Activated CD4-positive, alpha-beta T cell treated with anti-CD3 and anti-CD28 coated beads, Interleukin-2, amount 50 U/mL, for 1 hour (primary cell): ENCODE results near the gene RRAD.
"Not testable (repeated sequence)": the region's sequence is repeated elsewhere in the genome, so short reads cannot be mapped to it uniquely, and the experiment has no call there.

Source experiments
- DNase-seq: peaks from one replicate; pipeline ENCODE4 v3.0.0-alpha.2; 2020

The RRAD gene

GRCh38 chr16:66898207-66898606 is 27.1 kb downstream of the RRAD start:
- DNase-seq: no peak

- not testable (repeated sequence) for DNase-seq
Measured at GRCh38 chr16:66896682-66897081, 28.7 kb downstream of the RRAD start.

GRCh38 chr16:66895999-66896398 is 29.3 kb downstream of the RRAD start:
- DNase-seq: no peak

- no peak for DNase-seq
Measured at GRCh38 chr16:66895689-66895979, 29.7 kb downstream of the RRAD start.

GRCh38 chr16:66894948-66895688 is 30.2 kb downstream of the RRAD start:
- DNase-seq: peak; percentile 59

DNA sequence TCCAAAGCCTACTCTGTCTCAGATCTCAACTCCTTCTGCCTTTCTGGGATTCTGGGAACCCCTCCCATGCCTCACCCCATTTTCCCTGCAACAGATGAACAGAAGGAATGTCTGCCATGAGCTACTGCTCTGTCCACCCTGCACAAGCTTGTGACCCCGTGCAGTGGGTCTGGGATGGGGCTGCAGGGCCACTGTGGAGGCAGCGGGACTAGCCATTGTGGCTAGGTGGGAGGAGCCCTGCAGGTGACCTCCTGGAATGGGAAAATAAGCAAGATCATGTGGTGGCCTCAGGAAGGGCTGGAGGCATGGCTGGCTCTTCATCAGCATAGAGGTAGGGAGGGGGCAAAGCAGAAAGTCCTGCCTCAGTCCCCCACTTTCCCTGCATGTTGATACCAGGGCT is 31.3 kb downstream of the RRAD start:
- no peak for DNase-seq

DNA sequence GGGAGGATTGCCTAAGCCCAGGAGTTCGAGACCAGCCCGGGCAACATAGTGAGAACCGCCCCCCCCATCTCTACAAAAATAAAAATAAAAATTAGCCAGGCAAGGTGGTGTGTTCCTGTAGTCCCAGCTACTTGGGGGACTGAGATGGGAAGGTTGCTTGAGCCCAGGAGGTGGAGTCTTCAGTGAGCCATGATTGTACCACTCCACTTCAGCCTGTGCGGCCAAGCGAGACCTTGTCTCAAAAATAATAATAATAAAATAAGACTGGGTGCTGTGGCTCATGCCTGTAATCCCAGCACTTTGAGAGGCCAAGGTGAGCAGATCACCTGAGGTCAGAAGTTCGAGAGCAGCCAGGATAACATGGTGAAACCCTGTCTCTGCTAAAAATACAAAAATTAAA is 33.5 kb downstream of the RRAD start:
- no peak for DNase-seq

DNA sequence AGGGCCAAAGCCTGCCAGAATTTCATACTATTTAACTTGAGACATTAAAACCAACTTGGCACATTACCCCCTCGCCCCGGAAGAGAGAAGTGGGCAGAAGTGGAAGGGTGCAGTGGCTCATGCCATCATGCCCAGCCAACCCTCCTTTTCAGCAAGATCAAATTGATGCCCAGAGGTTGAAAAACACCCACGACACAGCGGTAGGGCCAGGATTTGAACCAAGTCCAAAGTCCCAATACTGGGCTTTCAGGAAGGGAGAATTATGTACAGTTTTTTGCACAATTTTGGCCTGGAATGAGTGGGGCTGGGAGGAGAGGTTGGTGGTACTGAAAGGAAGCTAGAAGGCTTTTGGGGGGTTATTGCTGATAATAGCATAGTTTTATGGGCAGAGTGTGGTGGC is 34.0 kb downstream of the RRAD start:
- DNase-seq: no peak

DNA sequence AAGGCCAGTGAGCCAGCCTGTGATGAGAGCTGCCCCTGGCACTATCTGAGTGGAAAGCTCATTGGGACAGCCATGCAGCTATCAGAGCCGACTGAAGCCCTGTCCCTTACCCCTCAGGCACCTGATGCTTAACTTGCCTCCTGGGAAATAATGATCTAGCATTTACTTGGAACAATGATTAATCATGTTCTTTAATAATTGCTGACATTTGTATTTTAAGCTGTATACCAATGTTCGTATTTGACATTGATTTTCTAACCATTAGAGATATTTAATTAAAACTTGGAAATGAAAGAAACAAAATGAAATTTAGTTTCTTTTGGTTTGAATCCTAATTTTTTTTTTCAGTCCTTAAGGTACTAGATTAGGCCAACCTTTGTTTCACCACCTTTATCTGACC is 34.5 kb downstream of the RRAD start:
- DNase-seq: no peak

DNA sequence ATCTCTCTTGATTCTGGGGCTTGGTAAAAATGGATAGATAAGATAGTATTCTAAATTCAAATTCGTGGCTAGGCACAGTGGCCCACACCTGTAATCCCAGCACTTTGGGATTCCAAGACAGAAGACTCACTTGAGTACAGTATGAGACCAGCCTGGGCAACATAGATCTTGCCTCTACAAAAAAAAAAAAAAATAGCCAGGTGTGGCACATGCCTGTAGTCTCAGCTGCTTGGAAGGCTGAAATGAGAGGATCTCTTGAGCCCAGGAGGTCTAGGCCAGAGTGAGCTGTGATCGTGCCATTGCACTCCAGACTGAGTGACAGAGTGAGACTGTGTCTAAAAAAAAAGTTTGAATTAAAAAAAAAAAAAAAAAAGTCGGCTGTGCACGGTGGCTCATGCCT is 35.7 kb downstream of the RRAD start:
- DNase-seq: no peak

GRCh38 chr16:66888647-66889615 is 36.4 kb downstream of the RRAD start:
- DNase-seq: no peak

GRCh38 chr16:66886914-66887313 is 38.4 kb downstream of the RRAD start:
- no peak for DNase-seq

- no peak for DNase-seq
Measured at GRCh38 chr16:66886321-66886720, 39.0 kb downstream of the RRAD start.

DNA sequence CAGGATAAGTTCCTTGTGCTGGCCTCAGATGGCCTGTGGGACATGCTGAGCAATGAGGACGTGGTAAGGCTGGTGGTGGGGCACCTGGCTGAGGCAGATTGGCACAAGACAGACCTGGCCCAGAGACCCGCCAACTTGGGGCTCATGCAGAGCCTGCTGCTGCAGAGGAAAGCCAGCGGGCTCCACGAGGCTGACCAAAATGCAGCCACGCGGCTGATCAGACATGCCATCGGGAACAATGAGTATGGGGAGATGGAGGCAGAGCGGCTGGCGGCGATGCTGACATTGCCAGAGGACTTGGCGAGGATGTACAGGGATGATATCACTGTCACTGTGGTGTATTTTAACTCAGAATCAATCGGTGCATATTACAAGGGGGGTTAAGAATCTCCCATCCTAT is 39.8 kb downstream of the RRAD start:
- DNase-seq: no peak

DNA sequence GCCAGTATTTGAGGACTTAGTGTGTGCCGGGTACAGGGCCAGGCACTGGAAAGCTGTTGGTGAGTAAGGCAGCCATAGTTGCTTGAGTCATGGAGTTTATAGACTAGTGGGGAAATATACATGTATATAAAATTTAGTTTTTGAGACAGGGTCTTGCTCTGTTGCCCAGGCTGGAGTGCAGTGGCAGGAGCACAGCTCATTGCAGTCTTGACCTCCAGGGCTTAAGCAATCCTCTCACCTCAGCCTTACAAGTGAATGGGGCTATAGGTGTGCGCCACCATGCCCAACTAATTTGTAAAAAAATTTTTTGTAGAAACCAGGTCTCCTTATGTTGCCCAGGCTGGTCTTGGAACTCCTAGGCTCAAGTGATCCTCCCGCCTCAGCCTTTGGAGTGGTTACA is 42.6 kb downstream of the RRAD start:
- DNase-seq: no peak

- no peak for DNase-seq
Measured at GRCh38 chr16:66881964-66882508, 43.3 kb downstream of the RRAD start.

- no peak for DNase-seq
Measured at GRCh38 chr16:66881560-66881959, 43.8 kb downstream of the RRAD start.

DNA sequence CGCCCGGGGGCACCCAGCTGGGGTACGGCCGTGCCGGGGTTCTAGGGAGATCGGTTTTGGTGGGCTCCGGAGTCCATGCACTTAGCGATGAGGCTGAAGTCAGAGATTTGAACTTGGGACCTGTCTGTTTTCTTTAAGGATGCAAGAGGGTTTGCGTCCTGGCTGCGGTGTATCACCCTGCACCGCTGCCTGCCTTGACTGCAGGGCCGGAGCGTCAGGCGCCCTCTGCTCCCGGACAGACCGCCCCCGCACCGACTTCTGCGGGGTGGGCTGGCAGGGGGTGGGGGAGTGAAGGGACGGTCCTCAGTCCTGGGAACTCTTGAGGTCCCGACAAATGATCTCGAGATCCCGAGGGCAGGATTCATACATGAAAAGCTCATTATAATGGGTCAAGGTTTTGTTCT is 44.3 kb downstream of the RRAD start:
- DNase-seq: no peak

- DNase-seq: peak; percentile 85
Measured at GRCh38 chr16:66880288-66881013, 44.9 kb downstream of the RRAD start, which contains the start of gene PDP2. PDP2 (plus strand) TSS chr16:66880515; CDS start chr16:66884285, 3,770 bp downstream.

DNA sequence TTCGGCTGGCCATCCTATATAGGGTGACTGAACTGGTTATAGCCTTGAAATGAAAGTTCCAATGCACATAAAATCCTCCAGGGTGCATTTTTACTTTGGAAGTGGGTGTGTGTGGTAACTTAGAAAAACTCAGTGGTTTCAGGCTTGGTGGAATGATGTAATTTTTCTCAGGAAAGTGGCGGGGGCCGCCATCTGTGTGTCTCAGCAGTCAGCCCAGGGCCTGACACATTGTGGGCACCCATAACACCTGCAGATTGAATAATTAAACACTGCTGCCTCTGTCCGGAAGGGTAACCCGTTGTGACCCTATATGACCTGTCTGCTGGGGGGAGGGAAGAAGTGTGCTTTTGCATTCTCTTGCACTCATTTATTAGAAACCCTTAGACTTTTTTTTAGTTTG is 47.3 kb downstream of the RRAD start:
- DNase-seq: no peak

- no peak for DNase-seq
Measured at GRCh38 chr16:66874079-66874775, 51.1 kb downstream of the RRAD start.

DNA sequence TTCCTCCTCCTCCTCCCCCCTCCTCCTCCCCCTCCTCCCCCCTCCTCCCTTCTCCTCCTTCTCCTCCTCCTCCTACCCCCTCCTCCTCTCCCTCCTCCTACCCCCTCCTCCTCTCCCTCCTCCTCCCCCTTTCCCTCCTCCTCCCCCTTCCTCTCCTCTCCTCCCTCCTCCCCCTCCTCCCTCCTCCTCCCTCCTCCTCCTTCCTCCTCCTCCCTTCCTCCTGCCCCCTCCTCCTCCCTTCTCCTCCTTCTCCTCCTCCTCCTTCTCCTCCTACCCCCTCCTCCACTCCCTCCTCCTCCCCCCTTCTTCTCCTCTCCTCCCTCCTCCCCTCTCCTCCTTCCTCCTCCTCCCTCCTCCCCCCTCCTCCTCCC is 51.7 kb downstream of the RRAD start:
- DNase-seq: no peak
